Rectal smooth muscle tissue (tissue), 1 donor: ENCODE measurements around the gene IRF9.

Experiments
- H3K27ac ChIP-seq: one replicate; pipeline ENCODE4 v1.7.0; 2013; ENCODE audit warnings: low read depth, low read length, inconsistent platforms
- H3K27me3 ChIP-seq: one replicate; pipeline ENCODE4 v1.7.0; 2013; ENCODE audit warnings: low read length; ENCODE audit not compliant: control insufficient read depth, insufficient read depth
- H3K36me3 ChIP-seq: one replicate; pipeline ENCODE4 v1.7.0; 2013; ENCODE audit warnings: low read length; ENCODE audit not compliant: control insufficient read depth, insufficient read depth
- H3K4me1 ChIP-seq: one replicate; pipeline ENCODE4 v1.7.0; 2013; ENCODE audit warnings: low read length; ENCODE audit not compliant: control insufficient read depth, insufficient read depth
- H3K4me3 ChIP-seq: one replicate; pipeline ENCODE4 v1.7.0; 2013; ENCODE audit warnings: low read length
- H3K9ac ChIP-seq: one replicate; pipeline ENCODE4 v1.7.0; 2013; ENCODE audit warnings: low read length

Gene IRF9

DNA sequence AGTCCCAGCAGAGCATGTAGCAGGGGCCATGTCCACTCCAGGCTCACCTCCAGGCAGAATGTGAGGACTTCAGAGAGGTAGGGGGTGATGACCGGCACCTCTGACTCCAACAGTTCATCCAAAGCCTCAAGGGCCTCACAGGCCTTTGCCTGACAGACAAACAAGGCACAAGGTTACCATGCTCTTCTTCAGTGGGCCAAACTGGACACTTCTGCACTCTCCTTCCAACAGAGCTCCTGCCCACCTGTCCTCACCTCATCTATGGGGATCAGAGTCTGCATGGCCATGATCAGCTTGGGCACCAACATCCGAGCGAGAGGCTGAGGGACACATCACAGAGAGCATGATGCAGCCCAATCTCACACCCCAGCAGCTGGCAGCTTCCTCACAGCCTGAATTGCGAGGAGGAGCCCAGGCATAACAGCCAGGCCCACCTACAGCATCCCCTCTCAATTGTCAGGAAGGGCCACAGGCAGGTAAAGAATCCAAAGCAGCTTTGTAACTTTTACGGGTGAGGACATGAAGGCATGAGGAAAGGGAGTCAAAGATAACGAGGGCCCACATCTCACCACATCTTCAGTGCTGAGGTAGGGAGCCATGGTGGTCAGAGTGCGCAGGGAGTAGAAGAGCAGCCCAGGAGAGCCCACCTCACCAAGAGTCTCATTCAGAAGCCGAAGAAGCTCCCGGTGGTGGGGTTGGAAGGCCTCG, 25.9 kb downstream of the IRF9 start:
- Histone ChIP-seq H3K36me3 (peaks cover 27% of the 10 kb centered on the region), H3K27me3 (no peaks in the 10 kb centered on the region), H3K9ac (no peak overlapping the region), H3K4me1 (peaks cover 6% of the 10 kb centered on the region), H3K27ac (no peak overlapping the region), H3K4me3 (peak overlapping the region; percentile 85)

- Histone ChIP-seq H3K27me3 (no peaks in the 10 kb centered on the region), H3K9ac (peak overlapping the region; percentile 58), H3K27ac (no peak overlapping the region), H3K36me3 (peaks cover 30% of the 10 kb centered on the region), H3K4me1 (peaks cover 6% of the 10 kb centered on the region), H3K4me3 (peak overlapping the region; percentile 85)
Measured at GRCh38 chr14:24187539-24187915, 26.5 kb downstream of the IRF9 start.

GRCh38 chr14:24188251-24189058, 27.4 kb downstream of the IRF9 start, which contains the start of gene IPO4:
IPO4 (minus strand) TSS chr14:24188816; CDS start chr14:24188787, 29 bp downstream.
- peak within 1 kb of the TSS; percentile 85 for H3K4me3 ChIP-seq
- H3K36me3 ChIP-seq: peaks cover 31% of the 10 kb centered on the region
- H3K27ac ChIP-seq: peak within 1 kb of the TSS; percentile 45
- peaks cover 6% of the 10 kb centered on the region for H3K4me1 ChIP-seq
- H3K27me3 ChIP-seq: no peaks in the 10 kb centered on the region
- peak within 1 kb of the TSS; percentile 58 for H3K9ac ChIP-seq

DNA sequence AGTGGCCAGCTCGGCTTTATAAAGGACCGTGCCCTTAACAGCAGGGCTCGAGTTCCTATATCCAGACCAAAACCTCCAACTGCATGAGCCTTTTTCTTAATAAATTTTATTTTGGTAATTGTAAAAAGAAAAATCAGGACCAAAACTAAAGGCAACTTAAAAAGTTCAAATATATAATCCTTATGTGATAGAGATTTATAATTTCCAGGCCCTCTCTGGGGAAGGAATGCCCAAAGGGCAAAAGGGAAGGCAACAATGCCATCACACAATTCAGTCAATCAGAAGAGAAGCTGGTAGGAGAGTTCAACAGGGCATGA, 28.0 kb downstream of the IRF9 start:
- peaks cover 7% of the 10 kb centered on the region for H3K4me1 ChIP-seq
- no peak overlapping the region for H3K4me3 ChIP-seq
- peaks cover 30% of the 10 kb centered on the region for H3K36me3 ChIP-seq
- H3K27ac ChIP-seq: no peak overlapping the region
- no peaks in the 10 kb centered on the region for H3K27me3 ChIP-seq
- H3K9ac ChIP-seq: no peak overlapping the region

- H3K27ac ChIP-seq: no peak overlapping the region
- no peak overlapping the region for H3K4me3 ChIP-seq
- no peaks in the 10 kb centered on the region for H3K27me3 ChIP-seq
- no peak overlapping the region for H3K9ac ChIP-seq
- peaks cover 11% of the 10 kb centered on the region for H3K4me1 ChIP-seq
- peaks cover 26% of the 10 kb centered on the region for H3K36me3 ChIP-seq
Measured at GRCh38 chr14:24189460-24189859, 28.4 kb downstream of the IRF9 start.

DNA sequence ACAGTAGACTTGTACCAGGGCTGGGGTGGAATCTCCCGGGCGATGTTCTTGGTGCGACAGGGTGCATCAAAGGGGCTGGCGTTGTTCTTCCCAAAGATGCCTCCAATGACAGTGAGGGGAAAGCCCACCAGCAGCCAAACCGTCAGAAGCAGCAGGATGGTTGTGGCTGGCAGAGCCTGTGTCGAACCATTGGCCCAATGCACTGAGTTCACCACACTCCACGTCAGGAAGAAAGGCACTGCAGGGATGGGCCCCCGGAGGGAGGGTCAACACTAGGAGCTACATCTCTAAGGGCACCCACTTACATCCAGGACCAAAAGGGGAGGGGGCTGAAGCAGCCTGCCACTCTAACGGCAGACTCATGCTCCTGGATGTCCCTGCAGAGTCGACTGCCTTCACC, 29.4 kb downstream of the IRF9 start:
- Histone ChIP-seq H3K27me3 (no peaks in the 10 kb centered on the region), H3K4me3 (no peak overlapping the region), H3K36me3 (peaks cover 21% of the 10 kb centered on the region), H3K4me1 (peaks cover 16% of the 10 kb centered on the region), H3K9ac (no peak overlapping the region), H3K27ac (no peak overlapping the region)

- Histone ChIP-seq H3K9ac (no peak overlapping the region), H3K4me1 (peaks cover 15% of the 10 kb centered on the region), H3K27ac (no peak overlapping the region), H3K36me3 (peaks cover 7% of the 10 kb centered on the region), H3K4me3 (no peak overlapping the region), H3K27me3 (no peaks in the 10 kb centered on the region)
Measured at GRCh38 chr14:24192933-24193332, 31.9 kb downstream of the IRF9 start.

DNA sequence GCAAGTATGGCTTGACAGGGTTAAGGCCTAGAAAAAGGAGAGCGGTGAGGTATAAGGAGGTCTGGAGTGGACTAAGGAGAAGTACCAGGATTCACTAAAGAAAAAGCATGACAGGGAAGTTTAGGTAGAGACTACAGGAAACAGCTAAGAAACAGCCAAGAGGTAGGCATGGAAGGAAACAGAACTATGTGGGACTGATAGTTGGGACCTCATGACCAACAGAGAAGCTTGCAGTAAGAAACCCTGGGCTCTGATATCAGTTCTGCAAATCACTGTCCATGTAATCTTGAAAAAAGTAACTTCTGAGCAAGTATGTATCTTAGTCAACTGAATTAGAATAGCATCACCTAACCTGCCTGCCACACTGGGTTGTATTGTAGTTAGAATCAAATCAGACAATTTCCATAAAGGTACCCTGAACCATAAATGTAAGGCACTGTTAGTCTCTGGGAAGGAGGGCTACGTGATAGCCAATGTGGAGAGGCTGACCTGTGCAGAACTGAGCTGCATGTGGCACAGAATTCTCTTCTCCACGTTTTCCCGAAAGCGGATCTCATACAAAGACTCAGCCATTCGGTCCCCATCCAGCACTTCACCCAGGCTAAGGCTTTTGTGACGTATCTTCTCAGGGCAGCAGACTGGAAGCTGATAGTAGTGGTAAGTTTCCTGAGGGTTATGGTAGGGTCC, 33.3 kb downstream of the IRF9 start:
- peak overlapping the region; percentile 58 for H3K9ac ChIP-seq
- H3K27me3 ChIP-seq: no peaks in the 10 kb centered on the region
- peaks cover 7% of the 10 kb centered on the region for H3K36me3 ChIP-seq
- H3K4me3 ChIP-seq: peak overlapping the region; percentile 95
- H3K27ac ChIP-seq: peak overlapping the region; percentile 99
- peaks cover 14% of the 10 kb centered on the region for H3K4me1 ChIP-seq

- Histone ChIP-seq H3K36me3 (peaks cover 7% of the 10 kb centered on the region), H3K27ac (peak overlapping the region; percentile 99), H3K4me1 (peaks cover 14% of the 10 kb centered on the region), H3K4me3 (peak overlapping the region; percentile 95), H3K27me3 (no peaks in the 10 kb centered on the region), H3K9ac (peak overlapping the region; percentile 58)
Measured at GRCh38 chr14:24194873-24195185, 33.8 kb downstream of the IRF9 start.

DNA sequence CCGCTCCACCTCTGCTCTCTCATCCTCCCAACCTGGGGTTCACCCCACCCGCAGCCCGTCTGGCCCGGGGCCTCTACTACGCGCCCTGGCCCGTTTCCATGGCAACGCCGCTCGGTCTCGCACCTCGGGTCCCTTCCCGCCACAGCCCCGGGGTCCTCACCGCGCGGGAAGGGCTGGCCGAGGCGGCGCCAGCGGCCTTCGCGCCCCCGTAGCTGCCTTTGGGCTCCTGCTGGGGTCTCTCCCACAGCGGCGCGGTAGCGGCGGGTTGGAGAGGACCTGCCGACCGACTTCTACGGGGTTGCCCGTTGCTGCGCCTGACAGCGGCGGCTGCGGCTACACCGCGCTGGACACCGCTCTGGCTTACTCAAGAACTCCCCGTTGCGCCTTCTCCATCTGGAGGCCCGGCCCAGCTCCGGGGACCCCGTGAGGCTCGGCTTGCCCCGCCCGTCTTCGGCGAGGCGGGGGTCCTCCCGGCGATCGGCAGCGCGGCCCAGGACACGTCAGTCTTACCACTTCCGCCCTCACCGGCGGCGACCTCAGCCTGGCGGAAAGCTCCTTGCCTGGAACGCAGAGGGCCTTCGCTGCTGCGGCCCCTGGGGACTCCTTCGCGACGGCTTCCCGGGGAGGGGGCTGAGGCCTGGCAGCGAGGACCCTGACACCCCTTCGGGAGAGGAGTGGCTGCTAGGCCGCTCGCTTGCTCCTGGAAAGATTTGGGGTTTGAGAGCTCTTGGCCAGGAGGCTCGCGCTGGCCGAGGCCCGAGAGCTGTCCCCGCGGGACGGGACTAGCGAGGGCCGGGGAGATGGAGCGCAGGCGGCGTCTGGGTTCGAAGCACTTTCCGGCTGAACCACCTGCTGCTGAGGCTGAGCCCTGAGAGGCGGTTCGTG, 34.4 kb downstream of the IRF9 start, which contains the start of gene TM9SF1:
TSS of gene TM9SF1 (minus strand) at position 256 of the 885 bp plus-strand sequence. CDS start 422 bp downstream, outside the sequence.
- Histone ChIP-seq H3K4me3 (peak within 1 kb of the TSS; percentile 95), H3K9ac (peak within 1 kb of the TSS; percentile 58), H3K36me3 (peaks cover 7% of the 10 kb centered on the region), H3K4me1 (peaks cover 14% of the 10 kb centered on the region), H3K27ac (peak within 1 kb of the TSS; percentile 99), H3K27me3 (no peaks in the 10 kb centered on the region)

DNA sequence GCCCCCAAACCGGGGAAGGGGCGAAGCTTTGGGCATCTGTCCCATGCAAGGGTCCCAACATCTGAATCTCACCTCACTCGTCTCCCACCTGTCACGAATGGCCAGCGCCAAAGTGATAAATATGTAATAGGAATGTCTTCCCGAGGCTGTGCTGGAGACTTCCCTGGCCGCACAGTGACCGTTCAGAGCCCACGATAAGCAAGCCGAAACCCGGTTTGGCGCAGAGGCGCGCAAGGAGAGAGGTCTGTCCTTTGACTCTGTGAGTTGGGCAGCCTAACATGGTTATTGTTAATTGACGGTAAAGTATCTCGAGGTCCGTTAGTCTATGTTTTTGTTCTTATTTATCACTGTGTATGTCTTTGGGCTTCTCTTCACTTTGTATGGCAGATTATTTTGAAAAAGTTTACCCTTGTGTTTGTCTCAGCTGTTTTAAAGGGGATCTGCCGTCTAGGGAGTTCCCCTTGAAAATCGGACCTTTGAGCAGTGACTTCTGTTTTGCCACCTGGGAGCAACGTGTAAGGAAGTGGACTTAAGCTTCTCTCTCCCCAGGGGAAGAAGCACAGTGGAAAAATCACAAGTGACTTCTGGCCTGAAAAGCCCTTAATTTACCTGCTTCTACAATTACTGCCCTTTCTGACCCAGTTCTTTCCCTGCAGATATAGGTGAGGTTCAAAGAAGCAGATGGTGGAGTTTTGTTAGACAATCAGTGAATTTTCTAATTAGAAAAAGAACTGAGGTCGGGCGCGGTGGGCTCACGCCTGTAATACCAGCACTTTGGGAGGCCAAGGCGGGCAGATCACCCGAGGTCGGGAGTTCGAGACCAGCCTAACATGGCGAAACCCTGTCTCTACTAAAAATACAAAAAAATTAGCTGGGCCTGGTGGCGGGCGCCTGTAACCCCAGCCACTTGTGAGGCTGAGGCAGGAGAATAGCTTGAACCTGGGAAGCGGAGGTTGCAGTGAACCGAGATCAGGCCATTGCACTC, 35.3 kb downstream of the IRF9 start:
- Histone ChIP-seq H3K9ac (peak overlapping the region; percentile 58), H3K4me1 (peaks cover 14% of the 10 kb centered on the region), H3K27me3 (no peaks in the 10 kb centered on the region), H3K36me3 (peaks cover 7% of the 10 kb centered on the region), H3K27ac (peak overlapping the region; percentile 99), H3K4me3 (peak overlapping the region; percentile 95)
